Osteoblast (primary cell): ENCODE measurements around the gene PNPLA8. TPM values are rescaled to one million over a fixed set of nuclear protein-coding genes. Genes with fewer than 3 reads are reported as not detected.

Experiments used
- DNase-seq: peaks from one replicate; pipeline ENCODE4 v3.0.0; 2011; ENCODE audit warnings: low spot score, mixed read lengths; ENCODE audit not compliant: insufficient read length; ENCODE audit errors: missing footprints
- H2AFZ ChIP-seq: 2 replicates; pipeline ENCODE4 v1.6.0; 2011; ENCODE audit warnings: mild to moderate bottlenecking, low read length
- H3K27ac ChIP-seq: 2 replicates; pipeline ENCODE4 v1.5.1; 2011; ENCODE audit warnings: mild to moderate bottlenecking, low read depth, low read length, moderate library complexity
- H3K27me3 ChIP-seq: 2 replicates; pipeline ENCODE4 v1.6.0; 2012; ENCODE audit warnings: mild to moderate bottlenecking, control low read depth, inconsistent platforms, low read length, moderate library complexity; ENCODE audit not compliant: insufficient read depth
- H3K36me3 ChIP-seq: 2 replicates; pipeline ENCODE4 v1.5.1; 2011; ENCODE audit warnings: mild to moderate bottlenecking, low read length, control low read depth, moderate library complexity; ENCODE audit not compliant: insufficient read depth
- H3K4me1 ChIP-seq: 2 replicates; pipeline ENCODE4 v1.5.1; 2011; ENCODE audit warnings: mild to moderate bottlenecking, low read length, control low read depth, moderate library complexity; ENCODE audit not compliant: insufficient read depth
- H3K4me2 ChIP-seq: 2 replicates; pipeline ENCODE4 v1.6.0; 2011; ENCODE audit warnings: mild to moderate bottlenecking, low read length; ENCODE audit not compliant: insufficient read depth
- H3K4me3 ChIP-seq: fragments of 200-600 bp; sonication (generic); 3 replicates; pipeline ENCODE4 v1.5.1; 2012; ENCODE audit warnings: mild to moderate bottlenecking, low read length, inconsistent platforms; ENCODE audit not compliant: insufficient read depth
- H3K79me2 ChIP-seq: 2 replicates; pipeline ENCODE4 v1.6.0; 2012; ENCODE audit warnings: mild to moderate bottlenecking, low read length, control low read depth, inconsistent platforms; ENCODE audit not compliant: insufficient read depth
- H3K9me3 ChIP-seq: 2 replicates; pipeline ENCODE4 v1.5.1; 2011; ENCODE audit warnings: low read depth, low read length, control low read depth
- H4K20me1 ChIP-seq: 2 replicates; pipeline ENCODE4 v1.6.0; 2012; ENCODE audit warnings: mild to moderate bottlenecking, low read length, control low read depth; ENCODE audit not compliant: insufficient read depth
- CTCF ChIP-seq: IDR thresholded peaks from 2 replicates; pipeline ENCODE4 v1.5.1; 2011; ENCODE audit warnings: mild to moderate bottlenecking, low read depth, low read length, moderate library complexity; ENCODE audit errors: extremely low read depth
- total RNA-seq: library from RNA; depleted of rRNA; stranded (reverse); fragments of >200 nt; gene quantifications from 2 replicates; pipeline ENCODE4 v1.2.3, GENCODE V29; 2012

Gene PNPLA8
- total RNA-seq, 1 donor, result 37.6 TPM

GRCh38 chr7:108484137-108484536 is 41.8 kb downstream of the PNPLA8 start:
- Histone ChIP-seq H2AFZ (no peak overlapping the region), H3K79me2 (no peaks in the 10 kb centered on the region), H3K4me2 (no peak overlapping the region), H3K36me3 (peaks cover 5% of the 10 kb centered on the region), H3K4me1 (peaks cover 8% of the 10 kb centered on the region), H4K20me1 (no peaks in the 10 kb centered on the region), H3K4me3 (no peak overlapping the region), H3K27ac (no peak overlapping the region), H3K9me3 (no peaks in the 10 kb centered on the region), H3K27me3 (no peaks in the 10 kb centered on the region)
- TF ChIP-seq CTCF, result no peak
- DNase-seq, result no peak

- peaks cover 17% of the 10 kb centered on the region for H3K36me3 ChIP-seq
- H3K9me3 ChIP-seq, result no peaks in the 10 kb centered on the region
- H3K27me3 ChIP-seq, result no peaks in the 10 kb centered on the region
- no peak overlapping the region for H3K4me2 ChIP-seq
- TF ChIP-seq CTCF, result no peak
- H3K4me1 ChIP-seq, result no peaks in the 10 kb centered on the region
- H3K27ac ChIP-seq, result no peak overlapping the region
- no peak overlapping the region for H3K4me3 ChIP-seq
- no peaks in the 10 kb centered on the region for H4K20me1 ChIP-seq
- H3K79me2 ChIP-seq, result no peaks in the 10 kb centered on the region
- no peak for DNase-seq
- H2AFZ ChIP-seq, result no peak overlapping the region
Observed at GRCh38 chr7:108480311-108480710, 45.6 kb downstream of the PNPLA8 start.

DNA sequence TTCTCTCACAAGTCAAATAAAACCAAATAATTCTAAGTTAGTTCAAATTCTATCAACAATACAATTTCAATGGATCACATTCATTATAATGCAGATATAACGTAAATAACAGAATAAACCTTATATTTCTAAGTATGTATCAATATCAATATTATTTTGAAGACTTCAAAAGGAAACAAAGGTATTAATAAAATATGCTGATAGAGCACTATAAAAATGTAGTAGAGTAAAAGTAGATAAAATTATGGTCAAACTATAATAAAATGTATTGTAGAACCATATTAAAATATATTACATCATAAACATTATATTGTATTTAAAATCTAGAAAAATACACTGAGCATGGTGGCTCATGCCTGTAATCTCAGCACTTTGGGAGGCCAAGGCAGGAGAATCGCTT is 46.2 kb downstream of the PNPLA8 start:
- Histone ChIP-seq H2AFZ (no peak overlapping the region), H4K20me1 (no peaks in the 10 kb centered on the region), H3K36me3 (peaks cover 17% of the 10 kb centered on the region), H3K4me1 (no peaks in the 10 kb centered on the region), H3K27ac (no peak overlapping the region), H3K27me3 (no peaks in the 10 kb centered on the region), H3K4me2 (no peak overlapping the region), H3K4me3 (no peak overlapping the region), H3K79me2 (no peaks in the 10 kb centered on the region), H3K9me3 (no peaks in the 10 kb centered on the region)
- TF ChIP-seq CTCF, result no peak
- DNase-seq, result no peak

GRCh38 chr7:108479118-108479517 is 46.8 kb downstream of the PNPLA8 start:
- H3K4me1 ChIP-seq, result no peaks in the 10 kb centered on the region
- H3K27ac ChIP-seq, result no peak overlapping the region
- no peak overlapping the region for H3K4me3 ChIP-seq
- no peak for TF ChIP-seq CTCF
- H2AFZ ChIP-seq, result no peak overlapping the region
- H3K4me2 ChIP-seq, result no peak overlapping the region
- H4K20me1 ChIP-seq, result no peaks in the 10 kb centered on the region
- H3K36me3 ChIP-seq, result peaks cover 17% of the 10 kb centered on the region
- no peaks in the 10 kb centered on the region for H3K9me3 ChIP-seq
- H3K27me3 ChIP-seq, result no peaks in the 10 kb centered on the region
- no peak for DNase-seq
- no peaks in the 10 kb centered on the region for H3K79me2 ChIP-seq
